Measurements from ENCODE around the gene FYN. TPM values are rescaled to one million over a fixed set of nuclear protein-coding genes. Genes with fewer than 3 reads are reported as not detected.

FYN gene
- total and polyA plus RNA-seq, 2 of the 13 experiments (the other 11 are each of a cell fraction or from before 2014, with no cell fraction given), result 15.5 to 24.6 TPM

DNA sequence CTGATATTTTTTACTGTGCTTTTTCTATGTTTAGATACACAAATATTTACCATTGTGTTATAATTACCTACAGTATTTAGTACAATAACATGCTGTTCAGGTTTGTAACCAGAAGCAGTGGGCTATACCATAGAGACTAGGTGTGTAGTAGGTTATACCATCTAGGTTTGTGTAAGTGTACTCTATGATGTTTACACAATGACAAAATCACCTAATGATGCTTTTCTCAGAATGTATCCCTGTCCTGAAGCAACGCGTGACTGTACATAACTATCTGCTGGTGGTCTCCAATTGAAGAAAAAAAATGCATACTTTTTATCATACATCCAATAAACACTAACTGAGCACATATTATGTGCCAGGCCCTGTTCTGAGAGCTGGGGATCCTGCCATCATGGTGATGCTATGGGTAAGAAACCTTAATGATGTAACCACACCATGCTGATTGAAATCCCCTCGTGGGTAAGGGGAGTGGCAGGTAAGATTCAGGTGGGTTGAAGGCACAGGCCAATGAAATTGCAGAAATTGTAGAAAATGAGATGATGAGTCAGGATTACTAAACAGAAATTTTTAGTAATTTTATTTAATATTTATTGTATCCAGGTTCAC, 76.8 kb downstream of the FYN start:
- Histone ChIP-seq H3K4me3 (replicated peaks in 1 of 3; ENCODE audit: insufficient read depth in 1 of 3, low read depth in 2 of 3, low read length in 3 of 3) (no peak overlapping the region), H3K9ac (ENCODE audit: insufficient read depth, low read depth, low read length) (no peak overlapping the region), H3K4me2 (ENCODE audit: low read depth, low read length) (no peak overlapping the region), H2AFZ (ENCODE audit: low read length) (no peak overlapping the region), H3K27ac (ENCODE audit: extremely low read length, insufficient read depth, low read length) (no peak overlapping the region), H3K4me1 (ENCODE audit: insufficient read depth, low read length) (peaks cover 63% of the 10 kb centered on the region), H3K36me3 (replicated peaks in 1 of 2; ENCODE audit: control insufficient read depth in 1 of 2, insufficient read depth in 2 of 2, low read length in 2 of 2) (no peaks in the 10 kb centered on the region), H4K20me1 (ENCODE audit: insufficient read depth, low read length) (no peaks in the 10 kb centered on the region), H3K27me3 (ENCODE audit: control insufficient read depth in 1 of 2, insufficient read depth in 2 of 2, low read length in 2 of 2) (no peaks in the 10 kb centered on the region), H3K79me2 (ENCODE audit: insufficient read depth, low read length) (peaks cover 11% of the 10 kb centered on the region), H3K9me3 (ENCODE audit: low read length) (no peaks in the 10 kb centered on the region)
- FAIRE-seq (no peak), DNase-seq (ENCODE audit: low spot score) (no peak), ATAC-seq (no peak)
- no peak for TF ChIP-seq NFE2L1 (CRISPR knock-in tag; IDR thresholded peaks at IDR 0.05; ENCODE audit: borderline replicate concordance)
- no peak for TF ChIP-seq ZFP36 (IDR thresholded peaks at IDR 0.05; ENCODE audit: borderline replicate concordance, low read depth, low read length, partially characterized antibody)
- TF ChIP-seq KDM1A (CRISPR knock-in tag; IDR thresholded peaks at IDR 0.05), result no peak
- no peak for TF ChIP-seq SRY (CRISPR knock-in tag; IDR thresholded peaks at IDR 0.05)
- TF ChIP-seq EED (CRISPR knock-in tag; IDR thresholded peaks at IDR 0.05), result no peak
- no peak for TF ChIP-seq ZNF496 (CRISPR knock-in tag; IDR thresholded peaks at IDR 0.05; ENCODE audit: insufficient replicate concordance)
- no peak for TF ChIP-seq DNMT1 (CRISPR knock-in tag; IDR thresholded peaks at IDR 0.05)
- TF ChIP-seq ZNF501 (CRISPR knock-in tag; IDR thresholded peaks at IDR 0.05), result no peak
- TF ChIP-seq FOSL1 (CRISPR knock-in tag; IDR thresholded peaks at IDR 0.05; ENCODE audit: borderline replicate concordance), result no peak
- no peak for TF ChIP-seq MAF1 (CRISPR knock-in tag; IDR thresholded peaks at IDR 0.05; ENCODE audit: borderline replicate concordance)
- TF ChIP-seq BCL6 (CRISPR knock-in tag; IDR thresholded peaks at IDR 0.05), result no peak
- ChIA-PET POLR2A (no interaction called here), CTCF (ENCODE audit: low intra/inter-chr PET ratio, low total read pairs) (no interaction called here)
- BruUV-seq (replicated peaks), result no TSS peak
- in situ Hi-C loops (cut with HindIII; ENCODE audit: extremely low pct_ligation_motif_present, low pct_unique_long_range_greater_than_20kb), result no loop called here
- intact Hi-C loops (cut with micrococcal nuclease; ENCODE audit: unreplicated experiment), result no loop called here
- WGBS (ENCODE audit: low lambda C conversion rate), result 73% methylated on average over 3 of the region's 3 CpGs

Data from HepG2 (cell line).